MM.1S (cell line): Measurements from ENCODE around the gene FIGLA.

ENCODE experiments used
- EZH2 ChIP-seq: fragments of 300-600 bp; sonication (generic); optimal IDR thresholded peaks from 2 replicates; pipeline ENCODE3; 2017; ENCODE audit warnings: low read depth, mild to moderate bottlenecking, antibody characterized with exemption, low read length, mixed read lengths
- TF ChIP-seq, protein P1 (sequence below): fragments of 300-600 bp; sonication (generic); IDR thresholded peaks from 2 replicates; pipeline ENCODE4 v1.5.1; 2016; ENCODE audit warnings: antibody characterized with exemption, low read length, mixed read lengths

- TF ChIP-seq, protein P1, sequence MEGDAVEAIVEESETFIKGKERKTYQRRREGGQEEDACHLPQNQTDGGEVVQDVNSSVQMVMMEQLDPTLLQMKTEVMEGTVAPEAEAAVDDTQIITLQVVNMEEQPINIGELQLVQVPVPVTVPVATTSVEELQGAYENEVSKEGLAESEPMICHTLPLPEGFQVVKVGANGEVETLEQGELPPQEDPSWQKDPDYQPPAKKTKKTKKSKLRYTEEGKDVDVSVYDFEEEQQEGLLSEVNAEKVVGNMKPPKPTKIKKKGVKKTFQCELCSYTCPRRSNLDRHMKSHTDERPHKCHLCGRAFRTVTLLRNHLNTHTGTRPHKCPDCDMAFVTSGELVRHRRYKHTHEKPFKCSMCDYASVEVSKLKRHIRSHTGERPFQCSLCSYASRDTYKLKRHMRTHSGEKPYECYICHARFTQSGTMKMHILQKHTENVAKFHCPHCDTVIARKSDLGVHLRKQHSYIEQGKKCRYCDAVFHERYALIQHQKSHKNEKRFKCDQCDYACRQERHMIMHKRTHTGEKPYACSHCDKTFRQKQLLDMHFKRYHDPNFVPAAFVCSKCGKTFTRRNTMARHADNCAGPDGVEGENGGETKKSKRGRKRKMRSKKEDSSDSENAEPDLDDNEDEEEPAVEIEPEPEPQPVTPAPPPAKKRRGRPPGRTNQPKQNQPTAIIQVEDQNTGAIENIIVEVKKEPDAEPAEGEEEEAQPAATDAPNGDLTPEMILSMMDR = no peak
- no peak for TF ChIP-seq EZH2
Measured at GRCh38 chr2:70779491-70779890, 11.0 kb downstream of the FIGLA start.
